Keratinocyte (primary cell): ENCODE data around the gene KCNE4.

ENCODE experiments used
- CTCF ChIP-seq, 3 experiments: IDR thresholded peaks in 1 of 3; conservative IDR thresholded peaks in 1 of 3; optimal IDR thresholded peaks in 1 of 3; 2 replicates in 2 of 3; 3 replicates in 1 of 3; pipeline versions ENCODE3 to v1.5.1; 2011; ENCODE audit warnings: low read length in 3 of 3, mild to moderate bottlenecking in 3 of 3, moderate library complexity in 2 of 3, control low read depth in 1 of 3, inconsistent platforms in 1 of 3; ENCODE audit not compliant: insufficient read depth in 2 of 3; ENCODE audit errors: extremely low read depth in 1 of 3
- EZH2 ChIP-seq: IDR thresholded peaks from one replicate; pipeline ENCODE4 v1.6.1; 2012; ENCODE audit warnings: inconsistent platforms, mild to moderate bottlenecking, low read length, moderate library complexity

DNA sequence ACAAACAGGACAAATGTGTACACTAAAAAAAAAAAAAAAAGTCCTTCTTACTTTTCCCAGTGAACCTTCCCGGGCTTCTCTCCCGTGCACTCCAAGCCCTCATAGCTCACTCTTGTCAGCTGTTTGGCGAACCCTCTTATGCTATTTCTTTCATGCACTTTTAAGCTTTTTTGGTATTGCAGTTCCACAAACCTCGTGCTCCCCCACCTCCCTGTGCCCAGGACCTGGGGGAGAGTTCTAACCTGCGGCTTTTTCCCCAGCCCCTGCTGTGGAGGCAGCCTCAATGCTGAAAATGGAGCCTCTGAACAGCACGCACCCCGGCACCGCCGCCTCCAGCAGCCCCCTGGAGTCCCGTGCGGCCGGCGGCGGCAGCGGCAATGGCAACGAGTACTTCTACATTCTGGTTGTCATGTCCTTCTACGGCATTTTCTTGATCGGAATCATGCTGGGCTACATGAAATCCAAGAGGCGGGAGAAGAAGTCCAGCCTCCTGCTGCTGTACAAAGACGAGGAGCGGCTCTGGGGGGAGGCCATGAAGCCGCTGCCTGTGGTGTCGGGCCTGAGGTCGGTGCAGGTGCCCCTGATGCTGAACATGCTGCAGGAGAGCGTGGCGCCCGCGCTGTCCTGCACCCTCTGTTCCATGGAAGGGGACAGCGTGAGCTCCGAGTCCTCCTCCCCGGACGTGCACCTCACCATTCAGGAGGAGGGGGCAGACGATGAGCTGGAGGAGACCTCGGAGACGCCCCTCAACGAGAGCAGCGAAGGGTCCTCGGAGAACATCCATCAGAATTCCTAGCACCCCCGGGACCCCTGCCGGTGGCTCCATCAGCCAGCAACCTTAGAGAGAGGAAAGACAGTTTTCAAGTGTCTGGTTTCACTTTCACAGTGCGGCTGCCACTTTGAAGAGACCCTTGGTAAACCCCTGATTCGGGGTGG lies 826 bp downstream of the KCNE4 start:
- no peak for TF ChIP-seq CTCF (optimal IDR thresholded peaks at IDR 0.05 in 1 of 3, IDR thresholded peaks at IDR 0.05 in 1 of 3, conservative IDR thresholded peaks at IDR 0.05 in 1 of 3; ENCODE audit: extremely low read depth in 1 of 3, insufficient read depth in 2 of 3, low read length in 3 of 3)
- TF ChIP-seq EZH2: no peak
